GM13977 (cell line): Measurements from ENCODE around the gene CSK.
"Not testable (repeated sequence)": the region's sequence is repeated elsewhere in the genome, so short reads cannot be mapped to it uniquely, and the experiment has no call there.

Source experiments
- DNase-seq: peaks from one replicate; pipeline ENCODE4 v3.0.0; 2012; ENCODE audit warnings: low spot score
- CTCF ChIP-seq: IDR thresholded peaks from 2 replicates; pipeline ENCODE4 v1.5.1; 2012; ENCODE audit warnings: mild to moderate bottlenecking, control low read depth; ENCODE audit not compliant: insufficient read depth; ENCODE audit errors: extremely low read depth, missing control alignments
- in situ Hi-C: fragments of 300-500 bp; cut with MboI; formaldehyde crosslinking; loops from one replicate; pipeline ENCODE4 v1.12.0; 2022; ENCODE audit warnings: low sequenced_read_pairs, low pct_unique_long_range_greater_than_20kb, mixed read lengths, inconsistent platforms; ENCODE audit not compliant: unreplicated experiment

CSK gene

GRCh38 chr15:74781431-74782258 lies at the start of gene CSK:
TSS of gene CSK (plus strand) at chr15:74782080. CDS start at chr15:74798298, 16,218 bp downstream.
- DNase-seq, result peak; percentile 91
- in situ Hi-C loops, result no loop called here
- TF ChIP-seq CTCF, result peak; percentile 71

GRCh38 chr15:74732846-74733245 lies 49.0 kb upstream of the CSK start:
- no peak for DNase-seq
- TF ChIP-seq CTCF, result no peak
- in situ Hi-C loops, result no loop called here

- no peak for DNase-seq
- TF ChIP-seq CTCF, result no peak
- in situ Hi-C loops, result no loop called here
These were observed 48.6 kb upstream of the CSK start for GRCh38 chr15:74733269-74733668.

GRCh38 chr15:74735305-74735704 lies 46.6 kb upstream of the CSK start:
- in situ Hi-C loops, result no loop called here
- TF ChIP-seq CTCF, result no peak

GRCh38 chr15:74738239-74738638 lies 43.6 kb upstream of the CSK start:
- in situ Hi-C loops, DNase-seq: not testable (repeated sequence)

More at GRCh38 chr15:74735305-74735704, 46.6 kb upstream of the CSK start:
- no peak for DNase-seq

GRCh38 chr15:74742422-74742821 lies 39.5 kb upstream of the CSK start:
- in situ Hi-C loops, result no loop called here
- no peak for DNase-seq
- TF ChIP-seq CTCF, result no peak

- no peak for TF ChIP-seq CTCF
- DNase-seq, result no peak
- in situ Hi-C loops, result no loop called here
These were observed 35.5 kb upstream of the CSK start for GRCh38 chr15:74746389-74746788.
